ENCODE data around the gene HS6ST3.

The HS6ST3 gene

GRCh38 chr13:96525715-96526114 is 435.8 kb downstream of the HS6ST3 start:
- TF ChIP-seq, protein P1, sequence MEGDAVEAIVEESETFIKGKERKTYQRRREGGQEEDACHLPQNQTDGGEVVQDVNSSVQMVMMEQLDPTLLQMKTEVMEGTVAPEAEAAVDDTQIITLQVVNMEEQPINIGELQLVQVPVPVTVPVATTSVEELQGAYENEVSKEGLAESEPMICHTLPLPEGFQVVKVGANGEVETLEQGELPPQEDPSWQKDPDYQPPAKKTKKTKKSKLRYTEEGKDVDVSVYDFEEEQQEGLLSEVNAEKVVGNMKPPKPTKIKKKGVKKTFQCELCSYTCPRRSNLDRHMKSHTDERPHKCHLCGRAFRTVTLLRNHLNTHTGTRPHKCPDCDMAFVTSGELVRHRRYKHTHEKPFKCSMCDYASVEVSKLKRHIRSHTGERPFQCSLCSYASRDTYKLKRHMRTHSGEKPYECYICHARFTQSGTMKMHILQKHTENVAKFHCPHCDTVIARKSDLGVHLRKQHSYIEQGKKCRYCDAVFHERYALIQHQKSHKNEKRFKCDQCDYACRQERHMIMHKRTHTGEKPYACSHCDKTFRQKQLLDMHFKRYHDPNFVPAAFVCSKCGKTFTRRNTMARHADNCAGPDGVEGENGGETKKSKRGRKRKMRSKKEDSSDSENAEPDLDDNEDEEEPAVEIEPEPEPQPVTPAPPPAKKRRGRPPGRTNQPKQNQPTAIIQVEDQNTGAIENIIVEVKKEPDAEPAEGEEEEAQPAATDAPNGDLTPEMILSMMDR (conservative IDR thresholded peaks at IDR 0.05; ENCODE audit: low read length), result no peak
- DNase-seq (ENCODE audit: low read depth), result no peak
- no peak overlapping the region for H3K4me3 ChIP-seq (ENCODE audit: low read length)

- DNase-seq (ENCODE audit: low read depth), result no peak
- H3K4me3 ChIP-seq (ENCODE audit: low read length), result no peak overlapping the region
- TF ChIP-seq, protein P1 (conservative IDR thresholded peaks at IDR 0.05; ENCODE audit: low read length), result no peak
Observed at GRCh38 chr13:96527497-96527896, 437.6 kb downstream of the HS6ST3 start.

- H3K4me3 ChIP-seq (ENCODE audit: low read length), result no peak overlapping the region
- TF ChIP-seq, protein P1 (conservative IDR thresholded peaks at IDR 0.05; ENCODE audit: low read length), result no peak
- DNase-seq (ENCODE audit: low read depth), result no peak
Observed at GRCh38 chr13:96532804-96533203, 442.9 kb downstream of the HS6ST3 start.

DNA sequence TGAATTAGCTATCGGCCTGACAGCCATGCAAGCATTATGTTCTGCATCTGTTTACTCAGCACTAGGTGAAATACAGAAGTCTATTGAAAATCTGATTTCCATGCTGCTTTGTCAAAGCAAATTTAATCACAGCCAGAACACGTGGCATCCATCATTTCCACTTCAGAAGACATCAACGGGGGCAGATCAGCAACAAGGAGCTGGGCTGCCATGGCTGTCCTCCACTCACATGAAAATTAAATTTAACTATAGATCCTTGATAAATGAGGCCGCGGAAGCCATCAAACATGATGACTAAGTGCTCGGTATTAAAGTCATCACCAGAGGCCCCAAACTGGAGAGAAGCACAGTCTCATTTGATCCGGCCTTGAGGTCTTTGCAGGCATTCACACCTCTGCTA is 443.5 kb downstream of the HS6ST3 start:
- DNase-seq (ENCODE audit: low read depth), result no peak
- TF ChIP-seq, protein P1 (conservative IDR thresholded peaks at IDR 0.05; ENCODE audit: low read length), result no peak
- no peak overlapping the region for H3K4me3 ChIP-seq (ENCODE audit: low read length)

- DNase-seq (ENCODE audit: low read depth), result no peak
- TF ChIP-seq, protein P1 (conservative IDR thresholded peaks at IDR 0.05; ENCODE audit: low read length), result no peak
- H3K4me3 ChIP-seq (ENCODE audit: low read length), result no peak overlapping the region
Observed at GRCh38 chr13:96539791-96540190, 449.9 kb downstream of the HS6ST3 start.

DNA sequence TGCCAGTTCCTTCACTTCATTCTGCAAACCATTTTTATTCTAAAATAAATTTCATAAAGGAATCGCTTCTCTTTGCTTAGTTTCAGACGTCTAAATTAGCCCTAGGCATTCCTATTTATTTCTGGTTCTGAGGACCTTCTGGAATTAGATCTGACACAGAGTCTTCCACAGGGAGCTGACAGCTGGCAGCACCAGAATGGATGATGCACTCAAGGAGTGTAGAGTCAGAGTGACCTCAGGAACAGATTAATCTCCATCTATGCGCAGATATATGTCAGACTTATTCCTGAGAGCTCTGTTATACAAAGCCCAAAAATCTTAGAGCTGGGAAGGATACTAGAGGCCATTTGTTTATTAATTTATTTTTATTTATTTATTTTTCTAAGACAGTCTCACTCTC is 450.8 kb downstream of the HS6ST3 start:
- TF ChIP-seq, protein P1 (conservative IDR thresholded peaks at IDR 0.05; ENCODE audit: low read length), result no peak
- no peak for DNase-seq (ENCODE audit: low read depth)
- H3K4me3 ChIP-seq (ENCODE audit: low read length), result no peak overlapping the region

GRCh38 chr13:96542986-96543385 is 453.1 kb downstream of the HS6ST3 start:
- no peak for DNase-seq (ENCODE audit: low read depth)
- TF ChIP-seq, protein P1 (conservative IDR thresholded peaks at IDR 0.05; ENCODE audit: low read length), result no peak
- H3K4me3 ChIP-seq (ENCODE audit: low read length), result no peak overlapping the region

All from AG10803 (cell line).